Left ventricle myocardium inferior (tissue), 1 donor: ENCODE measurements around the gene CNPY4. TPM values are rescaled to one million over a fixed set of nuclear protein-coding genes. Genes with fewer than 3 reads are reported as not detected.

Experiments
- DNase-seq: peaks from one replicate; pipeline ENCODE4 v3.0.0-alpha.2; 2020
- H3K27ac ChIP-seq: fragments of 200-600 bp; replicated peaks from 2 replicates; pipeline ENCODE4 v1.8.0; 2021
- H3K27me3 ChIP-seq: fragments of 200-600 bp; 2 replicates; pipeline ENCODE4 v1.8.0; 2021; ENCODE audit warnings: low read depth
- H3K36me3 ChIP-seq: fragments of 200-600 bp; 2 replicates; pipeline ENCODE4 v1.8.0; 2021
- H3K4me1 ChIP-seq: fragments of 200-600 bp; 2 replicates; pipeline ENCODE4 v1.8.0; 2021
- H3K4me3 ChIP-seq: fragments of 200-600 bp; 2 replicates; pipeline ENCODE4 v1.8.0; 2021; ENCODE audit warnings: mild to moderate bottlenecking, moderate library complexity
- H3K9me3 ChIP-seq: fragments of 200-600 bp; replicated peaks from 2 replicates; pipeline ENCODE4 v1.8.0; 2021
- CTCF ChIP-seq: fragments of 200-600 bp; IDR thresholded peaks from 2 replicates; pipeline ENCODE4 v1.8.0; 2021; ENCODE audit warnings: antibody characterized with exemption, mild to moderate bottlenecking, borderline replicate concordance
- intact Hi-C: fragments of 100-400 bp; cut with micrococcal nuclease; formaldehyde crosslinking; loops from one replicate; pipeline ENCODE4 v1.11.0; 2022
- total RNA-seq: library from RNA; stranded (reverse); fragmentation: NEBNext Ultra II Directional; extraction: Animal tissue kit (Norgen Biotek cat#: 25700); gene quantifications from one replicate; pipeline ENCODE4 v1.2.1, GENCODE V29; 2021
- donor health status: DM: no; HTN: yes; CAD: no; lungs with severe emphysema.

Gene CNPY4
- total RNA-seq, 1 donor from 2014 or later = 8.5 TPM

DNA sequence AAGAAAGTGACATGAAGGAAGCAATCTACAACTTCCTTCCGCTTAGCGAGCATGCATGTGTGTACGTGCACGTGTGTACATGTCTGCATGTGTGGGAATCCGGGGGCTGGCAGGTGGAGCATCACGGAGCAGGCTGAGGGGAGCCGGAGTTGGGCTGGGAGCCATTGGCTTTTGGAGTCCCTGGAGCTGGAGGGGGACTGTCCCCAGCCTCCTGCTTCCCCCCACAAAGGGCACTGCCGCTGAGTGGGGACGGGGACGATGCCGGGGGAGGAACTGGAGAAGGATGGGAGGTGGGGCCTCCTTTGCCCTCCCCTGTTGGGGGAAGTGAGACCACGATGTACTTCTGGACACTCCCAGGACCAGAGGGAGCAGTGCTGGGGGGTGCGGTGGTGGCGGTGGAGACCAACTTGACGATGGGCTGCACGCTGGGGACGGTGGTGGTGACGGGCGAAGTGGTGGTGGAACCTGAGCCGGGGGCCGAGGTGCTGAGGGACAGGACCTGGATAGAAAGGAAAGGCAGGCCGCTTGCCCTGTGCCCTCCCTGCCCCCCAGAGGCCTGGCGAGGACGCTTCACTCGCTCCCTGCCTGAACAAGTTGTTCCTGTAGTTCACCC lies 12.2 kb upstream of the CNPY4 start:
- intact Hi-C loops = no loop called here
- H3K4me3 ChIP-seq = no peak overlapping the region
- no peaks in the 10 kb centered on the region for H3K27me3 ChIP-seq
- peaks cover 92% of the 10 kb centered on the region for H3K36me3 ChIP-seq
- H3K27ac ChIP-seq = no peak overlapping the region
- no peaks in the 10 kb centered on the region for H3K9me3 ChIP-seq
- DNase-seq = no peak
- TF ChIP-seq CTCF = no peak
- peaks cover 4% of the 10 kb centered on the region for H3K4me1 ChIP-seq

- no peak for TF ChIP-seq CTCF
- H3K4me1 ChIP-seq = no peaks in the 10 kb centered on the region
- no peak overlapping the region for H3K27ac ChIP-seq
- intact Hi-C loops = no loop called here
- DNase-seq = no peak
- no peaks in the 10 kb centered on the region for H3K27me3 ChIP-seq
- H3K4me3 ChIP-seq = no peak overlapping the region
- H3K36me3 ChIP-seq = peaks cover 96% of the 10 kb centered on the region
- no peaks in the 10 kb centered on the region for H3K9me3 ChIP-seq
These were observed 11.5 kb upstream of the CNPY4 start for GRCh38 chr7:100107890-100108289.

- Histone ChIP-seq H3K4me1 (no peaks in the 10 kb centered on the region), H3K9me3 (no peaks in the 10 kb centered on the region), H3K36me3 (peaks cover 94% of the 10 kb centered on the region), H3K4me3 (no peak overlapping the region), H3K27me3 (no peaks in the 10 kb centered on the region), H3K27ac (no peak overlapping the region)
- no peak for TF ChIP-seq CTCF
- no peak for DNase-seq
- intact Hi-C loops = no loop called here
These were observed 9.8 kb upstream of the CNPY4 start for GRCh38 chr7:100109521-100110163.

DNA sequence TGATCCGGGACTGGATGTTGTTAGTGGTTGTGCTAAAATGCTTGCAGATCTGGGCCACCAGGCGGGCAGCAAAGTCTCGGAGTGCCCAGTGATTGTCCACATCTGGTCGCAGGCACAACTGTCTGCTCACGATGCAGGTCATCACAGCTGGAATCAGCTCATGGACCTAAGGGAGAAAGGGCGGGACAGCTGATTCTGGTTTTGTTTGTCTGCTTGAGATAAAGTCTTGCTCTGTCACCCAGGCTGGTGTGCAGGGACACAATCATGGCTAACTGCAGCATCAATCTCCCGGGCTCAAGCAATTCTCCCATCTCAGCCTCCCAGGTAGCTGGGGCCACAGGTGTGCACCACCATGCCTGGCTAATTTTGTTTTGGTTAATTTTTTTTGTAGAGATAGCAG lies 8.3 kb upstream of the CNPY4 start:
- intact Hi-C loops = no loop called here
- H3K36me3 ChIP-seq = peaks cover 83% of the 10 kb centered on the region

GRCh38 chr7:100111914-100112313 lies 7.5 kb upstream of the CNPY4 start:
- Histone ChIP-seq H3K36me3 (peaks cover 75% of the 10 kb centered on the region), H3K9me3 (no peaks in the 10 kb centered on the region)
- no peak for DNase-seq

More for the DNA sequence above, 8.3 kb upstream of the CNPY4 start:
- no peak for DNase-seq
- H3K27ac ChIP-seq = no peak overlapping the region
- H3K27me3 ChIP-seq = no peaks in the 10 kb centered on the region
- H3K4me3 ChIP-seq = no peak overlapping the region
- no peak for TF ChIP-seq CTCF
- no peaks in the 10 kb centered on the region for H3K9me3 ChIP-seq
- H3K4me1 ChIP-seq = no peaks in the 10 kb centered on the region

More at GRCh38 chr7:100111914-100112313, 7.5 kb upstream of the CNPY4 start:
- intact Hi-C loops = no loop called here
- TF ChIP-seq CTCF = no peak
- no peak overlapping the region for H3K27ac ChIP-seq
- no peak overlapping the region for H3K4me3 ChIP-seq
- no peaks in the 10 kb centered on the region for H3K4me1 ChIP-seq
- no peaks in the 10 kb centered on the region for H3K27me3 ChIP-seq
